Occipital lobe (tissue), 2 donors: ENCODE measurements around the gene MIOX. TPM values are rescaled to one million over a fixed set of nuclear protein-coding genes. Genes with fewer than 3 reads are reported as not detected.
A peak's percentile ranks its signal among the peaks of the same experiment; 100 is the strongest.
"Not testable (repeated sequence)": the region's sequence is repeated elsewhere in the genome, so short reads cannot be mapped to it uniquely, and the experiment has no call there.

Experiments used
- DNase-seq: peaks from one replicate; lab custom pipeline; 2025; lab: John Stamatoyannopoulos, UW
- total RNA-seq: library from RNA; depleted of rRNA; stranded (reverse); fragments of >200 nt; gene quantifications from one replicate; pipeline ENCODE4 v1.2.3, GENCODE V29; 2014

MIOX gene
- total RNA-seq, 1 donor from 2014 or later = not detected

GRCh38 chr22:50516068-50516467 is 29.4 kb downstream of the MIOX start:
- no peak for DNase-seq

- DNase-seq = no peak
These were observed 30.2 kb downstream of the MIOX start for GRCh38 chr22:50516891-50517290.

GRCh38 chr22:50517495-50518260 is 31.0 kb downstream of the MIOX start:
- no peak for DNase-seq

GRCh38 chr22:50518606-50519005 is 31.9 kb downstream of the MIOX start:
- no peak for DNase-seq

GRCh38 chr22:50519151-50519550 is 32.5 kb downstream of the MIOX start:
- DNase-seq = no peak

GRCh38 chr22:50520184-50520583 is 33.5 kb downstream of the MIOX start:
- DNase-seq = not testable (repeated sequence)

- DNase-seq = no peak
These were observed 34.3 kb downstream of the MIOX start for GRCh38 chr22:50520826-50521453.

- no peak for DNase-seq
These were observed 35.1 kb downstream of the MIOX start for GRCh38 chr22:50521710-50522109.

- DNase-seq = no peak
These were observed 35.6 kb downstream of the MIOX start for GRCh38 chr22:50522208-50522805.

GRCh38 chr22:50522806-50523438 is 36.3 kb downstream of the MIOX start:
- no peak for DNase-seq

- DNase-seq = no peak
These were observed 36.8 kb downstream of the MIOX start for GRCh38 chr22:50523458-50523805.

GRCh38 chr22:50523806-50524675 is 37.4 kb downstream of the MIOX start:
- no peak for DNase-seq

- DNase-seq = no peak
These were observed 38.0 kb downstream of the MIOX start for GRCh38 chr22:50524676-50525103.

- DNase-seq = peak; percentile 91
These were observed 38.6 kb downstream of the MIOX start, which contains the start of gene SCO2 for GRCh38 chr22:50525104-50525857. TSS of gene SCO2 (minus strand) at chr22:50525598. CDS start at chr22:50524411, 1,187 bp downstream.

GRCh38 chr22:50525858-50526107 is 39.1 kb downstream of the MIOX start:
- no peak for DNase-seq

GRCh38 chr22:50526108-50526833 is 39.6 kb downstream of the MIOX start:
- DNase-seq = peak; percentile 63

- no peak for DNase-seq
These were observed 40.5 kb downstream of the MIOX start for GRCh38 chr22:50526834-50527801.

GRCh38 chr22:50527921-50528681 is 41.4 kb downstream of the MIOX start:
- DNase-seq = no peak
